Measurements from ENCODE around the gene STUB1. TPM values are rescaled to one million over a fixed set of nuclear protein-coding genes. Genes with fewer than 3 reads are reported as not detected.

STUB1 gene
- total and polyA plus RNA-seq, 2 donors, result 29.4 to 132 TPM

GRCh38 chr16:715477-716199, 35.4 kb downstream of the STUB1 start:
- Histone ChIP-seq H3K36me3 (ENCODE audit: insufficient read depth) (no peaks in the 10 kb centered on the region), H3K27ac (ENCODE audit: low read depth) (no peak overlapping the region), H3K4me3 (ENCODE audit: low read depth, low read length) (peak overlapping the region; percentile 70), H3K4me1 (ENCODE audit: insufficient read depth) (peaks cover 5% of the 10 kb centered on the region)
- no peak for DNase-seq (ENCODE audit: extremely low spot score)
- 2% methylated on average over 74 of the region's 74 CpGs for WGBS

- H3K36me3 ChIP-seq (ENCODE audit: insufficient read depth), result no peaks in the 10 kb centered on the region
- DNase-seq (ENCODE audit: extremely low spot score), result no peak
- peaks cover 5% of the 10 kb centered on the region for H3K4me1 ChIP-seq (ENCODE audit: insufficient read depth)
- H3K27ac ChIP-seq (ENCODE audit: low read depth), result no peak overlapping the region
- 15% methylated on average over 12 of the region's 12 CpGs for WGBS
- H3K4me3 ChIP-seq (ENCODE audit: low read depth, low read length), result peak overlapping the region; percentile 70
These were observed 36.0 kb downstream of the STUB1 start for GRCh38 chr16:716200-716568.

- Histone ChIP-seq H3K4me3 (ENCODE audit: low read depth, low read length) (no peak overlapping the region), H3K36me3 (ENCODE audit: insufficient read depth) (no peaks in the 10 kb centered on the region), H3K4me1 (ENCODE audit: insufficient read depth) (peaks cover 5% of the 10 kb centered on the region), H3K27ac (ENCODE audit: low read depth) (no peak overlapping the region)
- no peak for DNase-seq (ENCODE audit: extremely low spot score)
- 86% methylated on average over 29 of the region's 29 CpGs for WGBS
These were observed 36.6 kb downstream of the STUB1 start for GRCh38 chr16:716768-717325.

GRCh38 chr16:717450-718245, 37.4 kb downstream of the STUB1 start:
- no peak overlapping the region for H3K27ac ChIP-seq (ENCODE audit: low read depth)
- no peaks in the 10 kb centered on the region for H3K36me3 ChIP-seq (ENCODE audit: insufficient read depth)
- H3K4me1 ChIP-seq (ENCODE audit: insufficient read depth), result peaks cover 5% of the 10 kb centered on the region
- no peak overlapping the region for H3K4me3 ChIP-seq (ENCODE audit: low read depth, low read length)
- 79% methylated on average over 32 of the region's 32 CpGs for WGBS
- DNase-seq (ENCODE audit: extremely low spot score), result no peak

- H3K4me1 ChIP-seq (ENCODE audit: insufficient read depth), result peaks cover 5% of the 10 kb centered on the region
- H3K27ac ChIP-seq (ENCODE audit: low read depth), result no peak overlapping the region
- H3K4me3 ChIP-seq (ENCODE audit: low read depth, low read length), result no peak overlapping the region
- DNase-seq (ENCODE audit: extremely low spot score), result no peak
- H3K36me3 ChIP-seq (ENCODE audit: insufficient read depth), result no peaks in the 10 kb centered on the region
- WGBS, result 87% methylated on average over 9 of the region's 9 CpGs
These were observed 38.2 kb downstream of the STUB1 start for GRCh38 chr16:718389-718788.

- Histone ChIP-seq H3K27ac (ENCODE audit: low read depth) (no peak overlapping the region), H3K4me3 (ENCODE audit: low read depth, low read length) (no peak overlapping the region), H3K4me1 (ENCODE audit: insufficient read depth) (peaks cover 5% of the 10 kb centered on the region), H3K36me3 (ENCODE audit: insufficient read depth) (no peaks in the 10 kb centered on the region)
- WGBS, result 89% methylated on average over 6 of the region's 6 CpGs
- DNase-seq (ENCODE audit: extremely low spot score), result no peak
These were observed 38.7 kb downstream of the STUB1 start for GRCh38 chr16:718922-719321.

- H3K27ac ChIP-seq (ENCODE audit: low read depth), result no peak overlapping the region
- DNase-seq (ENCODE audit: extremely low spot score), result no peak
- no peaks in the 10 kb centered on the region for H3K36me3 ChIP-seq (ENCODE audit: insufficient read depth)
- 13% methylated on average over 16 of the region's 16 CpGs for WGBS
- peak overlapping the region; percentile 72 for H3K4me3 ChIP-seq (ENCODE audit: low read depth, low read length)
- H3K4me1 ChIP-seq (ENCODE audit: insufficient read depth), result peaks cover 5% of the 10 kb centered on the region
These were observed 39.7 kb downstream of the STUB1 start for GRCh38 chr16:719815-720446.

- peak overlapping the region; percentile 72 for H3K4me3 ChIP-seq (ENCODE audit: low read depth, low read length)
- peaks cover 4% of the 10 kb centered on the region for H3K4me1 ChIP-seq (ENCODE audit: insufficient read depth)
- H3K36me3 ChIP-seq (ENCODE audit: insufficient read depth), result no peaks in the 10 kb centered on the region
- no peak for DNase-seq (ENCODE audit: extremely low spot score)
- peak overlapping the region; percentile 83 for H3K27ac ChIP-seq (ENCODE audit: low read depth)
- under 1% methylated on average over 38 of the region's 38 CpGs for WGBS
These were observed 40.3 kb downstream of the STUB1 start for GRCh38 chr16:720447-720989.

- 6% methylated on average over 106 of the region's 106 CpGs for WGBS
- Histone ChIP-seq H3K27ac (ENCODE audit: low read depth) (peak within 1 kb of the TSS; percentile 83), H3K36me3 (ENCODE audit: insufficient read depth) (no peaks in the 10 kb centered on the region), H3K4me3 (ENCODE audit: low read depth, low read length) (peak within 1 kb of the TSS; percentile 72), H3K4me1 (ENCODE audit: insufficient read depth) (no peaks in the 10 kb centered on the region)
- DNase-seq (ENCODE audit: extremely low spot score), result no peak
These were observed 41.0 kb downstream of the STUB1 start, which contains the start of gene ANTKMT for GRCh38 chr16:720990-721764. ANTKMT (plus strand) TSS chr16:721146; CDS start chr16:721275, 129 bp downstream.

- DNase-seq (ENCODE audit: extremely low spot score), result no peak
- WGBS, result 85% methylated on average over 51 of the region's 51 CpGs
- H3K27ac ChIP-seq (ENCODE audit: low read depth), result no peak overlapping the region
- H3K4me3 ChIP-seq (ENCODE audit: low read depth, low read length), result peak overlapping the region; percentile 72
- no peaks in the 10 kb centered on the region for H3K4me1 ChIP-seq (ENCODE audit: insufficient read depth)
- H3K36me3 ChIP-seq (ENCODE audit: insufficient read depth), result no peaks in the 10 kb centered on the region
These were observed 41.7 kb downstream of the STUB1 start for GRCh38 chr16:721765-722540.

GRCh38 chr16:722835-723633, 42.8 kb downstream of the STUB1 start:
- Histone ChIP-seq H3K4me1 (ENCODE audit: insufficient read depth) (no peaks in the 10 kb centered on the region), H3K36me3 (ENCODE audit: insufficient read depth) (no peaks in the 10 kb centered on the region), H3K4me3 (ENCODE audit: low read depth, low read length) (no peak overlapping the region), H3K27ac (ENCODE audit: low read depth) (no peak overlapping the region)
- WGBS, result 87% methylated on average over 24 of the region's 24 CpGs
- no peak for DNase-seq (ENCODE audit: extremely low spot score)

- H3K36me3 ChIP-seq (ENCODE audit: insufficient read depth), result no peaks in the 10 kb centered on the region
- H3K27ac ChIP-seq (ENCODE audit: low read depth), result no peak overlapping the region
- H3K4me3 ChIP-seq (ENCODE audit: low read depth, low read length), result no peak overlapping the region
- H3K4me1 ChIP-seq (ENCODE audit: insufficient read depth), result no peaks in the 10 kb centered on the region
- no peak for DNase-seq (ENCODE audit: extremely low spot score)
- 85% methylated on average over 9 of the region's 9 CpGs for WGBS
These were observed 43.5 kb downstream of the STUB1 start for GRCh38 chr16:723695-724094.

Data from urinary bladder (tissue), 4 donors.